ENCODE results near the gene FRMD4A.

The FRMD4A gene

GRCh38 chr10:13683017-13683416 is 647.7 kb downstream of the FRMD4A start:
- Histone ChIP-seq H4K91ac (ENCODE audit: low read depth, low read length, poor library complexity) (no peak overlapping the region), H4K8ac (ENCODE audit: low read depth, low read length) (no peak overlapping the region), H3K27ac (replicated peaks; ENCODE audit: low read length) (no peak overlapping the region), H2BK15ac (ENCODE audit: low read length) (no peak overlapping the region), H2BK12ac (ENCODE audit: low read length) (no peak overlapping the region), H2BK5ac (ENCODE audit: low read length) (no peak overlapping the region), H3K23ac (ENCODE audit: low read depth, low read length, poor library complexity) (no peak overlapping the region), H3K18ac (ENCODE audit: low read length) (no peak overlapping the region), H2AK5ac (ENCODE audit: low read depth, low read length) (no peak overlapping the region), H3K4me2 (ENCODE audit: insufficient read depth, low read length, poor library complexity, severe bottlenecking) (no peak overlapping the region), H3K9me3 (replicated peaks in 1 of 2; ENCODE audit: control insufficient read depth in 2 of 2, insufficient read depth in 1 of 2, low read depth in 1 of 2, low read length in 2 of 2) (no peaks in the 10 kb centered on the region), H3K36me3 (replicated peaks in 1 of 2; ENCODE audit: control insufficient read depth in 2 of 2, insufficient read depth in 2 of 2, low read length in 2 of 2) (peaks cover 1 to 94% of the 10 kb centered on the region in 2 donors), H3K4me3 (ENCODE audit: low read length in 2 of 2) (no peak overlapping the region), H3K27me3 (ENCODE audit: control insufficient read depth in 3 of 3, insufficient read depth in 3 of 3, low read depth in 1 of 3, low read length in 3 of 3) (no peaks in the 10 kb centered on the region), H3K79me1 (ENCODE audit: low read depth, low read length) (no peaks in the 10 kb centered on the region), H3K4ac (ENCODE audit: low read length) (no peak overlapping the region), H3K4me1 (ENCODE audit: control insufficient read depth in 2 of 2, insufficient read depth in 1 of 2, low read depth in 1 of 2, low read length in 2 of 2) (peaks cover 0 to 14% of the 10 kb centered on the region in 2 donors), H2BK120ac (ENCODE audit: low read depth, low read length) (no peak overlapping the region), H3K14ac (ENCODE audit: low read length) (no peak overlapping the region), H2AFZ (ENCODE audit: low read length) (no peak overlapping the region), H3K9ac (ENCODE audit: low read depth, low read length, poor library complexity) (no peak overlapping the region)
- DNase-seq (ENCODE audit: low spot score) = no peak
- WGBS, 2 donors (ENCODE audit: extremely low coverage in 2 of 2, insufficient read length in 2 of 2, insufficient replicate concordance in 1 of 2) = no CpG with 5 or more reads among the region's 13 CpGs

DNA sequence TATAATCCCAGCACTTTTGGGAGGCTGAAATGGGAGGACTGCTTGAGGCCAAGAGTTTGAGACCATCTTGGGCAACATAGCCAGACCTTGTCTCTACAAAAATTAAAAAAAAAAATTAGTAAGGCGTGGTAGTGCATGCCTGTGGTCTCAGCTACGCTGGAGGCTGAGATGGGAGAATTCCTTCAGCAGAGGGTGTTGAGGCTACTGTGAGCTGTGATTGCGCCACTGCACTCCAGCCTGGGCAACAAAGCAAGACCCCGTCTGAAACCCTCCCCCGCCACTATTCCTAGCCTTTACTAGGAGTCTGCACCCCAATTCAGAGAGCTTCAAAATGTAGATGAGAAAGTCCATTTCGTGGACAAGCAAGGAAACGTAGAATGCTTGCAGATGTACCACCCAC is 648.8 kb downstream of the FRMD4A start:
- Histone ChIP-seq H2BK12ac (ENCODE audit: low read length) (no peak overlapping the region), H3K14ac (ENCODE audit: low read length) (no peak overlapping the region), H4K91ac (ENCODE audit: low read depth, low read length, poor library complexity) (no peak overlapping the region), H3K4ac (ENCODE audit: low read length) (no peak overlapping the region), H3K18ac (ENCODE audit: low read length) (no peak overlapping the region), H2BK15ac (ENCODE audit: low read length) (no peak overlapping the region), H3K27ac (replicated peaks; ENCODE audit: low read length) (no peak overlapping the region), H3K9me3 (replicated peaks in 1 of 2; ENCODE audit: control insufficient read depth in 2 of 2, insufficient read depth in 1 of 2, low read depth in 1 of 2, low read length in 2 of 2) (no peaks in the 10 kb centered on the region), H3K4me1 (ENCODE audit: control insufficient read depth in 2 of 2, insufficient read depth in 1 of 2, low read depth in 1 of 2, low read length in 2 of 2) (peaks cover 0 to 14% of the 10 kb centered on the region in 2 donors), H2BK120ac (ENCODE audit: low read depth, low read length) (no peak overlapping the region), H3K36me3 (replicated peaks in 1 of 2; ENCODE audit: control insufficient read depth in 2 of 2, insufficient read depth in 2 of 2, low read length in 2 of 2) (peaks cover 3 to 94% of the 10 kb centered on the region in 2 donors), H3K4me2 (ENCODE audit: insufficient read depth, low read length, poor library complexity, severe bottlenecking) (no peak overlapping the region), H2AK5ac (ENCODE audit: low read depth, low read length) (peak overlapping the region; percentile 31), H3K79me1 (ENCODE audit: low read depth, low read length) (no peaks in the 10 kb centered on the region), H2BK5ac (ENCODE audit: low read length) (no peak overlapping the region), H3K27me3 (ENCODE audit: control insufficient read depth in 3 of 3, insufficient read depth in 3 of 3, low read depth in 1 of 3, low read length in 3 of 3) (no peaks in the 10 kb centered on the region), H3K9ac (ENCODE audit: low read depth, low read length, poor library complexity) (no peak overlapping the region), H3K4me3 (ENCODE audit: low read length in 2 of 2) (no peak overlapping the region), H2AFZ (ENCODE audit: low read length) (no peak overlapping the region), H4K8ac (ENCODE audit: low read depth, low read length) (no peak overlapping the region), H3K23ac (ENCODE audit: low read depth, low read length, poor library complexity) (no peak overlapping the region)
- no CpG with 5 or more reads among the region's 7 CpGs for WGBS, 2 donors (ENCODE audit: extremely low coverage in 2 of 2, insufficient read length in 2 of 2, insufficient replicate concordance in 1 of 2)
- no peak for DNase-seq (ENCODE audit: low spot score)

GRCh38 chr10:13681528-13681927 is 649.2 kb downstream of the FRMD4A start:
- Histone ChIP-seq H3K79me1 (ENCODE audit: low read depth, low read length) (no peaks in the 10 kb centered on the region), H3K4me3 (ENCODE audit: low read length in 2 of 2) (no peak overlapping the region), H3K27me3 (ENCODE audit: control insufficient read depth in 3 of 3, insufficient read depth in 3 of 3, low read depth in 1 of 3, low read length in 3 of 3) (no peaks in the 10 kb centered on the region), H3K27ac (replicated peaks; ENCODE audit: low read length) (no peak overlapping the region), H2BK15ac (ENCODE audit: low read length) (no peak overlapping the region), H2BK12ac (ENCODE audit: low read length) (no peak overlapping the region), H2BK5ac (ENCODE audit: low read length) (no peak overlapping the region), H2BK120ac (ENCODE audit: low read depth, low read length) (no peak overlapping the region), H3K18ac (ENCODE audit: low read length) (no peak overlapping the region), H2AFZ (ENCODE audit: low read length) (no peak overlapping the region), H3K36me3 (replicated peaks in 1 of 2; ENCODE audit: control insufficient read depth in 2 of 2, insufficient read depth in 2 of 2, low read length in 2 of 2) (peaks cover 3 to 94% of the 10 kb centered on the region in 2 donors), H4K8ac (ENCODE audit: low read depth, low read length) (no peak overlapping the region), H3K4ac (ENCODE audit: low read length) (no peak overlapping the region), H3K14ac (ENCODE audit: low read length) (no peak overlapping the region), H3K9me3 (replicated peaks in 1 of 2; ENCODE audit: control insufficient read depth in 2 of 2, insufficient read depth in 1 of 2, low read depth in 1 of 2, low read length in 2 of 2) (no peaks in the 10 kb centered on the region), H3K4me1 (ENCODE audit: control insufficient read depth in 2 of 2, insufficient read depth in 1 of 2, low read depth in 1 of 2, low read length in 2 of 2) (peaks cover 0 to 12% of the 10 kb centered on the region in 2 donors), H2AK5ac (ENCODE audit: low read depth, low read length) (no peak overlapping the region), H3K4me2 (ENCODE audit: insufficient read depth, low read length, poor library complexity, severe bottlenecking) (no peak overlapping the region), H3K23ac (ENCODE audit: low read depth, low read length, poor library complexity) (no peak overlapping the region), H4K91ac (ENCODE audit: low read depth, low read length, poor library complexity) (no peak overlapping the region), H3K9ac (ENCODE audit: low read depth, low read length, poor library complexity) (no peak overlapping the region)
- WGBS, 2 donors (ENCODE audit: extremely low coverage in 2 of 2, insufficient read length in 2 of 2, insufficient replicate concordance in 1 of 2) = no CpG with 5 or more reads among the region's 4 CpGs
- no peak for DNase-seq (ENCODE audit: low spot score)

GRCh38 chr10:13681095-13681494 is 649.6 kb downstream of the FRMD4A start:
- Histone ChIP-seq H4K91ac (ENCODE audit: low read depth, low read length, poor library complexity) (no peak overlapping the region), H3K27me3 (ENCODE audit: control insufficient read depth in 3 of 3, insufficient read depth in 3 of 3, low read depth in 1 of 3, low read length in 3 of 3) (no peaks in the 10 kb centered on the region), H3K36me3 (replicated peaks in 1 of 2; ENCODE audit: control insufficient read depth in 2 of 2, insufficient read depth in 2 of 2, low read length in 2 of 2) (peaks cover 3 to 91% of the 10 kb centered on the region in 2 donors), H2BK5ac (ENCODE audit: low read length) (no peak overlapping the region), H3K79me1 (ENCODE audit: low read depth, low read length) (no peaks in the 10 kb centered on the region), H4K8ac (ENCODE audit: low read depth, low read length) (no peak overlapping the region), H2AFZ (ENCODE audit: low read length) (no peak overlapping the region), H3K4me1 (ENCODE audit: control insufficient read depth in 2 of 2, insufficient read depth in 1 of 2, low read depth in 1 of 2, low read length in 2 of 2) (peaks cover 0 to 8% of the 10 kb centered on the region in 2 donors), H3K14ac (ENCODE audit: low read length) (no peak overlapping the region), H3K4me2 (ENCODE audit: insufficient read depth, low read length, poor library complexity, severe bottlenecking) (no peak overlapping the region), H2BK15ac (ENCODE audit: low read length) (no peak overlapping the region), H2BK120ac (ENCODE audit: low read depth, low read length) (no peak overlapping the region), H3K27ac (replicated peaks; ENCODE audit: low read length) (no peak overlapping the region), H3K23ac (ENCODE audit: low read depth, low read length, poor library complexity) (no peak overlapping the region), H2AK5ac (ENCODE audit: low read depth, low read length) (no peak overlapping the region), H2BK12ac (ENCODE audit: low read length) (no peak overlapping the region), H3K4me3 (ENCODE audit: low read length in 2 of 2) (no peak overlapping the region), H3K9me3 (replicated peaks in 1 of 2; ENCODE audit: control insufficient read depth in 2 of 2, insufficient read depth in 1 of 2, low read depth in 1 of 2, low read length in 2 of 2) (no peaks in the 10 kb centered on the region), H3K18ac (ENCODE audit: low read length) (no peak overlapping the region), H3K4ac (ENCODE audit: low read length) (no peak overlapping the region), H3K9ac (ENCODE audit: low read depth, low read length, poor library complexity) (no peak overlapping the region)
- no CpG with 5 or more reads among the region's 4 CpGs for WGBS, 2 donors (ENCODE audit: extremely low coverage in 2 of 2, insufficient read length in 2 of 2, insufficient replicate concordance in 1 of 2)
- DNase-seq (ENCODE audit: low spot score) = no peak

Data from neuronal stem cell (in vitro differentiated cells).